ENCODE measurements around the gene OBSCN.

OBSCN gene

DNA sequence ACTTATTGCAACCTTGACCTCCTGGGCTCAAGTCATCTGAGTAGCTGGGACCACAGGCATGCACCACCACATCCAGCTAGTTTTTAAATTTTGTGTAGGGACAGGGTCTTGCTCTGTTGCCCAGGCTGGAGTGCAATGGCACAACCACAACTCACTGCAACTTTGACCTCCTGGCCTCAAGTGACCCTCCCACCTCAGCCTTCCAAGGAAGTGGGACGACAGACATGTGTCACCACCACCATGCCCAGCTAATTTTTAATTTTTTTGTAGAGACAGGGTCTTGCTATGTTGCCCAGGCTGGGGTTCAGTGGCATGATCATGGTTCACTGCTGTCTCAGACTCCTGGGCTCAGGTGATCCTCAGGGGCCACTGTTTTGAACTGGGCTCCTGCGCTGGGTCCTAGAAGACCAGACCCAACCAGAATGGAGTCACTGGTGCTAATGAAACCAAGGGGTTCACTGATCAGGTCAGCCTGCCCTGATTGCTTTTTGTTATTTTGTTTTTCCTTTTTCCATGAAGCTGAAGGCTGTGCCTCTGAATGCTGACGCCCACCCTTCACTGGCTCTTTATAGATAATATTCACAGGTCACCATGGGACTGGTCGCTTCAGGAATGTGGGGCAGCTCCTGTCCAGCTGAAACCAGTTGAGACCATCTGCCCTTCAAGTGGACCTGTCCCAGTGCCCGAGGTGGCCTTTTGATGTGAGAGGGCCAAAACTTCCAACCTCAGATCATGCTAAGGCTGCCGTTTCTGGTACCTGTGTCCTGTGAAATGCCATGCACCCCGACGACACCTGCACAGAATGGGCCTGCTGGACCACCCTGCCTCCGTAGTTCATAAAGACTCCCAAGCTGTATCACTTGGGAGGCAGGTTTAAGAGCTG lies 203.9 kb downstream of the OBSCN start:
- no peak for DNase-seq (ENCODE audit: low read depth in 1 of 2, low spot score in 1 of 2)

DNA sequence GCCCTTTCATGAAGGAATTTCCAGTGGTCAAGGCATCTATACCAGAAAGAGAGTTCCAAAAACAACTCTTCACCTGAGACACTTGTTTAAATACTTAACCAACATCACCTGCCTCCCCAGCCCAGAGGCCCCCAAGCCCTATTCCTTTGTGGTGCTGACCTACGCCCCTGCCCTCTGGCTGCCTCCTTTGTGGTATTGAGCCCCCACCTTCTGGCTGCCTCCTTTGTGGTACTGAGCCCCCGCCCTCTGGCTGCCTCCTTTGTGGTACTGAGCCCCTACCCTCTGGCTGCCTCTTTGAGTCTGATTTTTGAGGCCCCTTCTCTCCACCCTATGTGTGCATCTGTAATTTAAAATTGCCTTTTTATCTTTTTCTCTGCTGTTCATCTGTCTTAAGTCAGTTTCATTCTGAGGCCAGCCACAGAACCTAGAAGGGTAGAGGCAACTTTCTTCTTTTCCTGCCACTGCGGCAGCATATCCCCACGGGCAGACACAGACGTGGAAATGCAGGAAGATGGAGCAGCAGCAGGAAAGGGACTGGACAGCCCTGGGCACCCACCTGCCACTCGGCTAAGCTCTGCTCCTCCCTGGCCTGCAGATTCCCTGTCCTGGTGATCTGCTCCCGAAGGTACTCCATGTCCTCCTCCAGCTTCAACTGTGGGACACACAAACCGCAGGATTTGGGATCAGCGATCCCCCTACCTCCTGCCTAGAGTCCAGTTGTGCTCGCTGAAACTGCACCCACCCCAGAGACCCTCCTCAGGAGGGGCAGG lies 205.6 kb downstream of the OBSCN start:
- no peak for DNase-seq (ENCODE audit: low read depth in 1 of 2, low spot score in 1 of 2)

DNA sequence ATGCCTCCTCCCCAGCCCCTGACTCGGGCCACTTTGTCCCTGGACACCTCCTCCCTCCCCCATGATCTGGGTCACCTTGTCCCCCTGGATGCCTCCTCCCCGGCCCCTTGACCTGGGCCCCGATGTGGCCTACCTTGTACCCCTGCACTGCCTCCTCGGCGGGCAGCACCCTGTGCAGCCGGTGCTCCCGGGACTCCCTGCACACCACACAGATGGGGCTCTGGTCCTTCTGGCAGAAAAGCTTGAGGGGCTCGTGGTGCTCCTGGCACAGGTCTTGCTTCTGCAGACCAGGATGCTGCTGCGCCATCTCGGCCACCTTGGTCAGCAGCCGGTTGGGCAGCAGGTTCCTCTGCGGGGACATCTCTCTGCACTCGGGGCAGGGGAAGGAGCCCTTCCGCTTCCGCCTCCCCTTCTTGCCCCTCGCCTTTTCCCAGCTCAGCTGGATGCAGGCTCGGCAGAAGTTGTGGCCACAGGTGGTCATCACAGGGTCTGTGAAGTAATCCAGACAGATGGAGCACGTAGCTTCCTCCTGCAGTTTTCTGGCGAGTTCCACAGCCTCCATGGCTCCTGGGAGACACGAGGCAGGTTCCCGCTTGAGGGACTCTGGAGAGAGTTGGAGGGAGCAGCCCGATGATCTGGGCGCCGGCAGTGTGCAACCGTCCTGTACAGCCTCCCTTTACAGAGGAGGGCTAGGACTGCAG lies 206.8 kb downstream of the OBSCN start:
- DNase-seq (ENCODE audit: low read depth in 1 of 2, low spot score in 1 of 2): no peak

DNA sequence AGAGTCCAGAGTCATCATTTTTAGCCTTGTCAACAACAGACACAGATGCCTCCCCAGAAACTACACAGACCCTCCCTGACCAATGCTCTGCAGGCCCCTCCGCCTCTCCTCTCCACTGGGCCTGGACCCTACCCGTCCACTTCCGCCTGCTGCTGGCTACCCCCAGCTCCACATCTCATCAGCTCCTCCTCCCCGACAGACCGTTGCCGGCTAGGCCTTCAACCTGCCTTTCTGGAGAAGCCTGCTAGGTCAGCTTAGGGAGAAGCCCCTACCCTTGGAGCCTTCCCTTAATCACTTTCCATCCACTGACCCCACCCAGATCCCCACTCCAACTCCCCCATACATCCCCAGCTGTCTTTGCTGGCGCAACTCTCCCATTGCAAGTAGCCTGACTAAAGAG lies 207.4 kb downstream of the OBSCN start:
- no peak for DNase-seq (ENCODE audit: low read depth in 1 of 2, low spot score in 1 of 2)

DNA sequence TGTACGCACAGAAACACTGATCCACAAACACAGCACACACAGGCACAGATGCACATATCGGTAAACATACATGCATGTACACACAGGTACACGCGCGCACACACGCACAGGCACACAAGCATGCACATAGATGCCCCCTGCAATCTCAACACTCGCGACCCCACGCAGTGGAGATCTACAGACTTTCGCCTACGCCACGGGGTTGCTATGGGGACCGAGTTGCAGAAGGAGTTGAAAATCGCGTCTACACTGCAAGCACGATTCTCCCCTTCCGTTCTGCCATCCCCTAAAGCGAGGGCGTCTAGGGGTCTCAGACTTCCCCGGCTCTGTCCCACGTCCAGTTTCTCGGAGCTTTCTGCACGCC lies 208.0 kb downstream of the OBSCN start:
- DNase-seq (ENCODE audit: low read depth in 1 of 2, low spot score in 1 of 2): no peak

DNA sequence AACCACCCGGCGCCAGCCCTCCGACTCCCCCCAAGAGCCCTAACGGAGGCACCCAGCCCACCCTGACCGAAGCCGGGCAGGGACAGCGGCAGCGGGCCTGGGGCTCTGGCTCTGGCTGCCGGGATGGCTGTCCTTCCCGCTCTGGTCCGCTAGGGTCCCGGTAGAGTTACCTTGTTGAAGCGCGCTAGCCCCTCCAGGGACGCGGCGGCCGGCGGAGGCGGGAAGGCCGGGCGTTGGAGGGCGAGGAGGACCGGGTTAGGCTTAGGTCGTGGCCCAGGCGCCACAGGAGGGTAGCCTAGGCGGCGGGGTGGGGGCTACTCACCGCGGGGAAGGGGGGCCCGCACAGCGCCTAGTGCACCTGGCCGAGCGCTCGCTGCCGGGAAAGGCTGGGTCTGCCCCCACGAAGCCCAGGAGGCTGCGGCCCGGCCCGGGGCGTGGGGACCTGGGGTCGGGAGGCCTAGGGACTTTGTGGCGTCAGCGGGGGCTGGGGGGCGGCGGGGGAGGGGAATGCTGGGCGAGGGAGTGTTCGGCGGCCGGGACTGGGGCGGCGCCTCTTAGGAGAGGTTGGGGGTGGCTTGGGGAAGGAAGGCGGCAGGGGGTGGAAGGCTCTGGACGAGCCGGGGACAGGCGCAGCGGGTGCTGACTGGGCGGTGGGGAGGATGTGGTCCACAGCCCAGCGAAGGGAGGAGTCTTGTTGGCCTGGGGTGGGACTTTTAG lies 208.5 kb downstream of the OBSCN start, which contains the start of gene TRIM17:
TRIM17 (minus strand) TSS at position 645 of the 717 bp plus-strand sequence. CDS start 1,789 bp downstream, outside the sequence.
- no peak for DNase-seq (ENCODE audit: low read depth in 1 of 2, low spot score in 1 of 2)

DNA sequence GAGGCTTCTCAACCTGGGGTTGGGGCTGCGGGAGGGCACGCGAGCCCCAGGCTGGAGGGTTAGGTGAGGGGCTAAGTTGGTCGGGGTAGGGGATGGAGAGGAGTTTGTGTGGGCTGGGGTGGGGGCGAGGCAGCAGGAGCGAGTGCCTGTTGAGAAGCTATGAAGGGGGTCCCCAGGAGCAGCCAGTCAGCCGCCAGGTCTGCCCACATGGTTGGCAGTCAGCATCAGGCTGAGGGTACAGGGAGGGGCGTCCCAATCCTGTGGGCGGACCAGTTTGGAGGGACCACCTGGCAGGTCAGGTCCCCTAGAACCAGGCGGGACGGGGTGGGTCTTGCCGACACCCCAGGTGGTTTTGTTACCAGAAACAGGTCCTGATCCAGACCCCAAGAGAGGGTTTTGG lies 209.2 kb downstream of the OBSCN start:
- DNase-seq (ENCODE audit: low read depth in 1 of 2, low spot score in 1 of 2): no peak

DNA sequence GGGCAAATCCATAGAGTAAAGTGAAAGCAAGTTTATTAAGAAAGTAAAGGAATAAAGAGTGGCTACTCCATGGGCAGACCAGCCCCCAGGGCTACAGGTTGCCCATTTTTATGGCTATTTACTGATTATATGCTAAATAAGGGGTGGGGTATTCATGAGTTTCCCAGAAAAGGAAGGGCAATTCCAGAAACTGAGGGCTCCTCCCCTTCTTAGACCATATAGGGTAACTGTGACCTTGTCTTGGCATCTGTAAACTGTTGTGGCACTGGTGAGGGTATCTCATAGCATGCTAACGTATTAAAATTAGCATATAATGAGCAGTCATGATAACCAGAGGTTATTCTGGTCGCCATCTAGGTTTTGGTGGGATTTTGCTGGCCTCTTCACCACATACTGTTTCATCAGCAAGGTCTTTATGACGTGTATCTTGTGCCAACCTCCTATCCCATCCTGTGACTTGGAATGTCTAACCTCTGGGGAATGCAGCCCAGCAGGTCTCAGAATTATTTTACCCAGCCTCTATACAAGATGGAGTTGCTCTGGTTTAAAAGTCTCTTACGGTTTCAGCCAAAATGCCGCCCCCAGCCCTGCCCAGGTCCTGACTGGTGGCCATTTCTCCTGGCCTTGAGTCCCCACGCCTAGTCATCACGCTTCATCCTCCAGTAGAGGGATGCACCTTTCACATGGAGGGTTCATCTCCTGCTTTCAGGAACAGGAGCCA lies 209.8 kb downstream of the OBSCN start:
- no peak for DNase-seq (ENCODE audit: low read depth in 1 of 2, low spot score in 1 of 2)

DNA sequence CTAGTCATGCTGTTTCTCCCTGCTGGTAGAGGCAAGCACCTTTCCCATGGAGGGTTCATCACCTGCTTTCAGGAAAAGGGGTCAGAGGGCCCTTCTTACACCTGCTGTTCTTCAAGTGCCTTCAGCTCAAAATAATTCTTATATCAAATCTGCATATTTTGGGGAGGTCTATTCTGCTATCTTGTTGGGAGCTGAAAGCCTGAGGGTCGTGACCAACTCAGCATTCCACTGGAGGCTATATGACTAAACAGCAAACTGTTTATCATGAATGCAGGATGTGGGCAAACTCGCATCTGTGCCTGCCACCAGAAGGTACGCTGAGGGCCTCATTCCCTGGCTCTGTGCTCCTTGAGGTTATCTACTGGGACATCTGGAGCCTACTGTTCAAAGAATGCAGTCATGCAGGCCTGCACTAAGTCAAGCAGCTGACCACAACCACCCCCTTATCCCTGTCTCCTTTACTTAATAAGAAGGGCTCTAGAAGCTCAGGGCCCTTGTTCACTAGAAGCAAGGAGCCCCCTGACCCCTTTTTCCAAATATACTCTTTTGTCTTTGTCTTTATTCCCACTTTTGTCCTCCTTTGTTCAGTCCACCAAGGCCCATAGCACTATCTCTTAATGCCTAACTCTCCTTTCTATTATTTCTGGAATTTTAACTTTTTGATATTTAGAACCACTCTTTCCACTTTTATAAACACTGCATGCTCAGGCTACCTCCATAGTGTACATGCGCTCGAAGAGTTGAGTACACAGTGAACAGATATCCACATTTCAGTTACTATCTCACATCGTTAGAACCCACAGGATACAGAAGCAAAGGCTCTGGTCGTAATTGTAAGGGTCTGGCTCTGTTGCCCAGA lies 213.4 kb downstream of the OBSCN start:
- no peak for DNase-seq (ENCODE audit: low read depth in 1 of 2, low spot score in 1 of 2)

DNA sequence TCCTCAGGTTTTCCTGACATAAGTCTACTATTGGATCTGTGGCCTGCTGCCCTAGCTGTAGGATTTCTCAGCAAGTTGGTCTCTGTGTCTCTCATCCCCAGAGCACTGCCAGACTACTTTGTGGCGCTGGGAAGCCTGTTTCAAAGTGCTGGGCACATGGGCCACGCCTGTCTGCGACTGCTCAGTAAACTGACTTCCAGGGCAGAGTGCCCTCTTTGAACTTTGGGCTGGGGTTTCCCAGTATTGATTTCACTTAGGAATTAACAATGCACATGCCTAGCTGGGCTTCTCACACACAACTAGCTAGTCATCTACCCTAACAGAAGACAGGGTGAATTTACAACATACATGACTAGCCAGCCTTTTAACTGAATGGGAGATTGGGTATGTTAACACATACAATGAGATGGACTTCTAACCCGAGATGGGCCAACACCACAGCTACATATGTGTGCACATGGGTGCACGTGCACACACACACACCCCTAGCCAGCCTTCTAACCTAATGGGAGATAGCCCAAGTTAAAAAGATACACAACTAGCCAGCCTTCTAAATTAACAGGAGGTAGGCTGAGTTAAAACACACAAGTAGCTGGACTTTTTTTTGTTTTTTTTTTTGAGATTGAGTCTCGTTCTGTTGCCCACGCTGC lies 215.7 kb downstream of the OBSCN start:
- DNase-seq (ENCODE audit: low read depth in 1 of 2, low spot score in 1 of 2): no peak

DNA sequence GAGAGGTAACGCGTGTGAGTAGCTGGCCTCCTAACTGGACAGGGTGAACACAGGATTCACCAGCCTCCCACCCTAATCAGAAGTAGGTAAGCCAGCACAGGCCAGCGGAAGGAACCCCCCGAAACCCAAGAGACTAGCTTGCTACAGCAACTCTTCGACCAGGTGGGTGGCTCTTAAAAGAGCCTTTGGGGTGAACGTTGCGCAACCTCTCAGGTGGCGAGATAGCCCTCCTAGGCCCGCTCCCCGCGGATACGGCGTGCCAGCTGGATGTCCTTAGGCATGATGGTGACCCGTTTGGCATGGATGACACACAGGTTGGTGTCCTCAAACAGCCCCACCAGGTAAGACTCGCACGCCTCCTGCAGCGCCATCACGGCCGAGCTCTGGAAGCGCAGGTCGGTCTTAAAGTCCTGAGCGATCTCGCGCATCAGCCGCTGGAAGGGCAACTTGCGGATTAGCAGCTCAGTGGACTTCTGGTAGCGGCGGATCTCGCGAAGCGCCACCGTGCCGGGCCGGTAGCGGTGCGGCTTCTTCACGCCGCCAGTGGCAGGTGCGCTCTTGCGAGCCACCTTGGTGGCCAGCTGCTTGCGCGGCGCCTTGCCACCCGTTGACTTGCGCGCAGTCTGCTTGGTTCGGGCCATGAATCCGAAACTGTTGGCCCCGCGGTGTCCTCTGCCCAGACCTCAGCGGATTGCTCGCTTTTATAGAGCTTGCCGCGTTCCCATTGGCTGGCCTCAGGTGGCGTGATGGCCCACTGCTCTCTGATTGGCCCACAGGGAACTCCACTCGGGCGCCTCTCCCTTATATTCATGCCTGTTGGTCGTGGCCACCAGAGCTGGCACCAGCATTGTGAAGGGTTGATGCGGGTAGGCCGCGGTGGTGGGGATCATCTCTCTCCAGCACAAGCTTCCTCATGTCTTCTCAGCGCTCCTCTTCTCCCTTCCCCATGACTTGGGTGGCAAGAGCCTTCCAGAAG lies 217.1 kb downstream of the OBSCN start:
- DNase-seq (ENCODE audit: low read depth in 1 of 2, low spot score in 1 of 2): no peak

DNA sequence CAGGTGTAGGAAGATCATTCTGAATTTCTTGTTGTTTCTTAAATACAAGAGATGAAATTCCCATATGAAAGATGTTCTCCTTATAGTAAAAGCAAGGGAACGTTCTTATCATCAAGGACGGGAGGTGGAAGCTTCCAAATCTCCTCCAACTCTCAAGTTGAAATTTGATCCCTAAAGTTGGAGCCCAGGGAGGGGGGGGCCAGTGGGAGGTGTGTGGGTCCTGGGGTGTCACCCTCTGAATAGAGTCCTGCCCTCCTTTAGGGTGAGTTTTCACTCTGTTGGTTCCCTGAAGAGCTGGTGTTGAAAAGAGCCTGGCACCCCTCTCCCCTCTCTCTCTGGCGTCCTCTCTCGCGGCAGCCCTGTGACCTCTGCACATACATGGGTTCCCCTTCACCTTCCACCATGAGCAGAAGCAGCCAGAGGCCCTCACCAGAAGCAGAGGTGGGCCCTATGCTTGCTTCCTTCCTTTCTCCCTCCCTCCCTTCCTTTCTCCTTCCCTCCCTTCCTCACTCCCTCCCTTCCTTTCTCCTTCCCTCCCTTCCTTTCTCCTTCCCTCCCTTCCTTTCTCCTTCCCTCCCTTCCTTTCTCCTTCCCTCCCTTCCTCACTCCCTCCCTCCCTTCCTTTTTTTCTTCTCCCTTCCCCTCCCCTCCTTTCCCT lies 218.8 kb downstream of the OBSCN start:
- no peak for DNase-seq (ENCODE audit: low read depth in 1 of 2, low spot score in 1 of 2)

DNA sequence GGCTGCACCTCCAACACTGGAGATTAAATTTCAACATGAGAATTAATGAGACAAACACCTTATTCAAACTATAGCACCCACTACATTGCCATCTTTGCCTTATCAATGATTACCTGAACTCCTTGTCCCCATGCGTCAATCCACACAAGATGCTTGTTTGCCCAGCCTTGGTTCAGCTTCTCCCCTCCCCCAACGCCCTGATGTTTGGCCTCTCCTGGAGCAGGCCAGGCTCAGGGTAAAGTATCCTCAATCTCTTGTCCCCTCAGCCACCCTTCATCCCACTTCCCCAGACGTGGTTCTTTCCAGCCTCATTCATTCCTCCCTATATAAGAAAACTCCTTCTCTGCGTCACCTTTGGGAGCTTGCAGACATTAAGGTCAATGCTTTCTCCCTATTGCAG lies 220.6 kb downstream of the OBSCN start:
- DNase-seq (ENCODE audit: low read depth in 1 of 2, low spot score in 1 of 2): no peak

Data from activated CD4-positive, alpha-beta T cell treated with anti-CD3 and anti-CD28 coated beads, Interleukin-2, amount 50 U/mL, for 24 hours (primary cell).